Sigmoid colon (tissue), 4 donors: Measurements from ENCODE around the gene TMTC2.

Experiments used
- EP300 ChIP-seq, 4 donors: sonication (generic); formaldehyde crosslinking; IDR thresholded peaks; one replicate each; pipeline ENCODE4 v1.6.1; 2017; ENCODE audit warnings: antibody characterized with exemption in 4 of 4
- POLR2A ChIP-seq, 2 donors: fragments of 450-650 bp; IDR thresholded peaks; one replicate each; pipeline ENCODE4 v1.6.1; 2016; ENCODE audit warnings: antibody characterized with exemption in 2 of 2, mild to moderate bottlenecking in 2 of 2, moderate library complexity in 2 of 2
- POLR2AphosphoS5 ChIP-seq, 4 donors: sonication (generic); formaldehyde crosslinking; IDR thresholded peaks; one replicate each; pipeline ENCODE4 v1.6.1; 2017; ENCODE audit warnings: antibody characterized with exemption in 4 of 4
- TF ChIP-seq, protein P1 (sequence below), 4 experiments: fragments of 450-650 bp in 3 of 4; fragments of 200-600 bp in 1 of 4; IDR thresholded peaks; one replicate each; pipeline ENCODE4 v1.5.1; 2016 to 2019; ENCODE audit warnings: antibody characterized with exemption in 4 of 4, mild to moderate bottlenecking in 3 of 4, moderate library complexity in 2 of 4

DNA sequence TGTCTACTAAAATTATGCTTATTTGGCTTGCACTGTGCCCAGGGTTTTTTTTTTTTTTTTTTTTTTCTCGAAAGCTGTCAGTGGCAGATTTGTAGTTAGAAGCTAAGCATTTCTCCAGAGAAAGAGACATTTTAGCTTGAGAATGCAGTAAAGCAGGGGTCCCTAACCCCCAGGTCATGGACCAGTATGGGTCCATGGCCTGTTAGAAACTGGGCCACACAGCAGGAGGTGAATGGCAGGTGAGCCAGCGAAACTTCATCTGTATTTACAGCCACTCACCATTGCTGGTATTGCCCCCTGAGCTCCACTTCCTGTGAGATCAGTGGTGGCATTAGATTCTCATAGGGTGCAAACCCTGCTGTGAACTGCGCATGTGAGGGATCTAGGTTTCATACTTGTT is 73.7 kb downstream of the TMTC2 start:
- TF ChIP-seq POLR2A (IDR thresholded peaks at IDR 0.05) (no peak), POLR2AphosphoS5 (IDR thresholded peaks at IDR 0.05) (no peak), EP300 (IDR thresholded peaks at IDR 0.05) (no peak)
- TF ChIP-seq, protein P1, sequence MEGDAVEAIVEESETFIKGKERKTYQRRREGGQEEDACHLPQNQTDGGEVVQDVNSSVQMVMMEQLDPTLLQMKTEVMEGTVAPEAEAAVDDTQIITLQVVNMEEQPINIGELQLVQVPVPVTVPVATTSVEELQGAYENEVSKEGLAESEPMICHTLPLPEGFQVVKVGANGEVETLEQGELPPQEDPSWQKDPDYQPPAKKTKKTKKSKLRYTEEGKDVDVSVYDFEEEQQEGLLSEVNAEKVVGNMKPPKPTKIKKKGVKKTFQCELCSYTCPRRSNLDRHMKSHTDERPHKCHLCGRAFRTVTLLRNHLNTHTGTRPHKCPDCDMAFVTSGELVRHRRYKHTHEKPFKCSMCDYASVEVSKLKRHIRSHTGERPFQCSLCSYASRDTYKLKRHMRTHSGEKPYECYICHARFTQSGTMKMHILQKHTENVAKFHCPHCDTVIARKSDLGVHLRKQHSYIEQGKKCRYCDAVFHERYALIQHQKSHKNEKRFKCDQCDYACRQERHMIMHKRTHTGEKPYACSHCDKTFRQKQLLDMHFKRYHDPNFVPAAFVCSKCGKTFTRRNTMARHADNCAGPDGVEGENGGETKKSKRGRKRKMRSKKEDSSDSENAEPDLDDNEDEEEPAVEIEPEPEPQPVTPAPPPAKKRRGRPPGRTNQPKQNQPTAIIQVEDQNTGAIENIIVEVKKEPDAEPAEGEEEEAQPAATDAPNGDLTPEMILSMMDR (IDR thresholded peaks at IDR 0.05) = no peak
